NCI-H2081 (cell line): ENCODE results near the gene GNAI2.
"Not testable (repeated sequence)": the region's sequence is repeated elsewhere in the genome, so short reads cannot be mapped to it uniquely, and the experiment has no call there.

ENCODE experiments used
- DNase-seq, 2 experiments: peaks; one replicate each; lab custom pipeline; 2025; lab: John Stamatoyannopoulos, UW

Gene GNAI2

GRCh38 chr3:50245251-50245745, 9.3 kb downstream of the GNAI2 start:
- no peak for DNase-seq

GRCh38 chr3:50245831-50246516, 10.0 kb downstream of the GNAI2 start:
- DNase-seq, result peak; percentile 76

GRCh38 chr3:50246517-50246954, 10.5 kb downstream of the GNAI2 start:
- peak in 1 of 2 experiments; percentile 15 for DNase-seq

- DNase-seq, result no peak
Measured at GRCh38 chr3:50248387-50248786, 12.4 kb downstream of the GNAI2 start.

- DNase-seq, result no peak
Measured at GRCh38 chr3:50249457-50249856, 13.5 kb downstream of the GNAI2 start.

- DNase-seq, result no peak
Measured at GRCh38 chr3:50250514-50250913, 14.5 kb downstream of the GNAI2 start.

GRCh38 chr3:50251220-50251619, 15.2 kb downstream of the GNAI2 start:
- no peak for DNase-seq

- DNase-seq, result no peak
Measured at GRCh38 chr3:50254577-50255250, 18.7 kb downstream of the GNAI2 start.

- peak in 1 of 2 experiments; percentile 60 for DNase-seq
Measured at GRCh38 chr3:50255251-50255615, 19.2 kb downstream of the GNAI2 start.

- DNase-seq, result peak in 1 of 2 experiments; percentile 22
Measured at GRCh38 chr3:50256978-50257890, 21.2 kb downstream of the GNAI2 start.

GRCh38 chr3:50258029-50258680, 22.2 kb downstream of the GNAI2 start:
- DNase-seq, result no peak

GRCh38 chr3:50258979-50259378, 23.0 kb downstream of the GNAI2 start:
- no peak for DNase-seq

GRCh38 chr3:50259432-50260026, 23.5 kb downstream of the GNAI2 start:
- DNase-seq, result no peak

GRCh38 chr3:50260027-50260941, 24.3 kb downstream of the GNAI2 start:
- DNase-seq, result peak; percentile 75 to 77

- no peak for DNase-seq
Measured at GRCh38 chr3:50260942-50261441, 25.0 kb downstream of the GNAI2 start.

- DNase-seq, result no peak
Measured at GRCh38 chr3:50261505-50261904, 25.5 kb downstream of the GNAI2 start.

GRCh38 chr3:50262200-50262599, 26.2 kb downstream of the GNAI2 start:
- not testable (repeated sequence) for DNase-seq

GRCh38 chr3:50262778-50263177, 26.8 kb downstream of the GNAI2 start:
- no peak for DNase-seq

- DNase-seq, result no peak
Measured at GRCh38 chr3:50263478-50264382, 27.7 kb downstream of the GNAI2 start.
